Endothelial cell of umbilical vein (primary cell): ENCODE results near the gene TRIM24. TPM values are rescaled to one million over a fixed set of nuclear protein-coding genes. Genes with fewer than 3 reads are reported as not detected.

Experiments used
- BruUV-seq: library from RNA; stranded (reverse); fragments of 400-500 nt; replicated peaks from 2 replicates; lab custom pipeline; 2021; lab: Mats Ljungman, UMichigan
- CTCF ChIA-PET: fragments of 300-600, 350-600 bp; sonication (Branson Sonifier 250); formaldehyde crosslinking; loops from one replicate; lab custom pipeline; 2021; ENCODE audit warnings: antibody characterized with exemption, inconsistent platforms; lab: Charles Lee
- POLR2A ChIA-PET: fragments of 300-600, 350-600 bp; sonication (Branson Sonifier 250); formaldehyde crosslinking; loops from one replicate; lab custom pipeline; 2021; ENCODE audit warnings: antibody characterized with exemption, inconsistent platforms; lab: Charles Lee
- DNase-seq: peaks from one replicate; pipeline ENCODE4 v3.0.0-alpha.2; 2011; ENCODE audit warnings: low read depth, low spot score
- FAIRE-seq: peaks from 2 replicates; lab custom pipeline; 2011; peaks lifted over from hg19 to GRCh38; lab: Jason Lieb, UNC
- H2AFZ ChIP-seq: 2 replicates; pipeline ENCODE4 v1.6.0; 2012; ENCODE audit warnings: low read depth, low read length, control low read depth, inconsistent platforms
- H3K27ac ChIP-seq: 2 replicates; pipeline ENCODE4 v1.5.1; 2011; ENCODE audit warnings: low read depth, mild to moderate bottlenecking, control low read depth, low read length, moderate library complexity; ENCODE audit not compliant: insufficient read depth
- H3K27me3 ChIP-seq, 2 experiments: 2 replicates each; pipeline versions ENCODE4 v1.6.0 to v1.6.1; 2011; ENCODE audit warnings: low read length in 2 of 2, mixed read lengths in 1 of 2; ENCODE audit not compliant: control insufficient read depth in 2 of 2, insufficient read depth in 2 of 2
- H3K36me3 ChIP-seq, 2 experiments: 2 replicates in 1 of 2; 3 replicates in 1 of 2; pipeline ENCODE4 v1.5.1; 2011; ENCODE audit warnings: low read length in 2 of 2, mild to moderate bottlenecking in 1 of 2, moderate library complexity in 1 of 2; ENCODE audit not compliant: control insufficient read depth in 2 of 2, insufficient read depth in 2 of 2; ENCODE audit errors: extremely low read depth in 1 of 2
- H3K4me1 ChIP-seq: 3 replicates; pipeline ENCODE4 v1.5.1; 2011; ENCODE audit warnings: mild to moderate bottlenecking, low read length; ENCODE audit not compliant: control insufficient read depth, insufficient read depth; ENCODE audit errors: extremely low read depth
- H3K4me2 ChIP-seq: 2 replicates; pipeline ENCODE4 v1.6.1; 2011; ENCODE audit warnings: low read length, control low read depth, mixed read lengths; ENCODE audit not compliant: insufficient read depth
- H3K4me3 ChIP-seq, 3 experiments: fragments of 200-600 bp in 1 of 3; sonication (generic), shearing (Covaris generic) in 1 of 3; replicated peaks in 1 of 3; 2 replicates each; pipeline ENCODE4 v1.5.1; 2011 to 2016; ENCODE audit warnings: control low read depth in 3 of 3, low read length in 3 of 3, mild to moderate bottlenecking in 2 of 3, inconsistent platforms in 1 of 3, low read depth in 1 of 3, moderate library complexity in 1 of 3; ENCODE audit not compliant: insufficient read depth in 1 of 3
- H3K79me2 ChIP-seq: 2 replicates; pipeline ENCODE4 v1.6.0; 2012; ENCODE audit warnings: low read length, inconsistent platforms; ENCODE audit not compliant: control insufficient read depth, insufficient read depth
- H3K9ac ChIP-seq: replicated peaks from 2 replicates; pipeline ENCODE3; 2011; ENCODE audit warnings: low read length, control low read depth; ENCODE audit not compliant: insufficient read depth; ENCODE audit errors: extremely low read depth
- H3K9me1 ChIP-seq: replicated peaks from 3 replicates; pipeline ENCODE4 v1.6.0; 2011; ENCODE audit warnings: mild to moderate bottlenecking, low read length; ENCODE audit not compliant: control insufficient read depth, insufficient read depth; ENCODE audit errors: extremely low read depth
- H3K9me3 ChIP-seq: replicated peaks from 2 replicates; pipeline ENCODE4 v1.5.1; 2012; ENCODE audit warnings: low read length, inconsistent platforms; ENCODE audit not compliant: control insufficient read depth, insufficient read depth
- H4K20me1 ChIP-seq: replicated peaks from 2 replicates; pipeline ENCODE3; 2011; ENCODE audit warnings: mild to moderate bottlenecking, low read length; ENCODE audit not compliant: control insufficient read depth, insufficient read depth; ENCODE audit errors: extremely low read depth
- EZH2 ChIP-seq: IDR thresholded peaks from 2 replicates; pipeline ENCODE4 v1.6.1; 2012; ENCODE audit warnings: borderline replicate concordance, low read depth, mild to moderate bottlenecking, moderate library complexity, low read length, inconsistent platforms; ENCODE audit not compliant: severe bottlenecking
- FOS ChIP-seq: IDR thresholded peaks from 2 replicates; pipeline ENCODE4 v1.6.1; 2011; ENCODE audit warnings: mild to moderate bottlenecking, low read length, moderate library complexity, borderline replicate concordance; ENCODE audit not compliant: insufficient read depth
- GATA2 ChIP-seq: IDR thresholded peaks from 2 replicates; pipeline ENCODE4 v1.7.0; 2011; ENCODE audit warnings: low read depth, mild to moderate bottlenecking, moderate library complexity, mixed read lengths, low read length; ENCODE audit not compliant: insufficient read length, insufficient read depth
- JUN ChIP-seq: IDR thresholded peaks from 2 replicates; pipeline ENCODE4 v1.6.1; 2011; ENCODE audit warnings: borderline replicate concordance, low read depth; ENCODE audit not compliant: insufficient read length, insufficient read depth
- MYC ChIP-seq: IDR thresholded peaks from one replicate; pipeline ENCODE4 v1.6.1; 2011; ENCODE audit warnings: mild to moderate bottlenecking, low read depth, low read length
- POLR2A ChIP-seq: IDR thresholded peaks from 2 replicates; pipeline ENCODE4 v1.6.1; 2012; ENCODE audit warnings: low read depth, mild to moderate bottlenecking, control low read depth, low read length
- POLR2AphosphoS5 ChIP-seq: IDR thresholded peaks from 2 replicates; pipeline ENCODE4 v1.6.1; 2012; ENCODE audit warnings: low read depth, mild to moderate bottlenecking, control low read depth, low read length, moderate library complexity; ENCODE audit not compliant: insufficient read depth
- dilution Hi-C: fragments of 300-500 bp; cut with MboI; formaldehyde crosslinking; loops from one replicate; pipeline ENCODE4 v1.15.0; 2019; ENCODE audit warnings: low sequenced_read_pairs; ENCODE audit not compliant: extremely low pct_ligation_motif_present
- intact Hi-C: fragments of 100-400 bp; cut with micrococcal nuclease; formaldehyde crosslinking; loops from one replicate; pipeline ENCODE4 v1.10.0; 2022
- polyA plus RNA-seq, 4 experiments: library from polyadenylated mRNA; depleted of rRNA in 3 of 4; stranded (reverse) in 3 of 4; unstranded in 1 of 4; fragments of >200 nt; gene quantifications; 2 replicates each; pipeline versions ENCODE4 v1.2.1 to v1.2.3, GENCODE V29; 2011 to 2012; ENCODE audit warnings: missing spikeins in 1 of 4
- total RNA-seq: library from RNA; stranded (reverse); gene quantifications from 2 replicates; pipeline ENCODE4 v1.2.3, GENCODE V29; 2021
- TF ChIP-seq, protein P1 (sequence below), 2 donors: IDR thresholded peaks; 1 replicate in 1 of 2; 2 replicates in 1 of 2; pipeline ENCODE4 v1.5.1; 2011; ENCODE audit warnings: low read length in 2 of 2, mild to moderate bottlenecking in 2 of 2, moderate library complexity in 2 of 2, control low read depth in 1 of 2, inconsistent platforms in 1 of 2, low read depth in 1 of 2; ENCODE audit not compliant: insufficient read depth in 1 of 2; ENCODE audit errors: extremely low read depth in 1 of 2
- TF ChIP-seq, protein P2 (sequence below): IDR thresholded peaks from 2 replicates; pipeline ENCODE4 v1.6.1; 2011; ENCODE audit not compliant: insufficient read depth, insufficient read length

TRIM24 gene
- total and polyA plus RNA-seq, 2 donors (not counting 3 experiments of a cell fraction or from before 2014, with no cell fraction given): 9.1 to 26.1 TPM

DNA sequence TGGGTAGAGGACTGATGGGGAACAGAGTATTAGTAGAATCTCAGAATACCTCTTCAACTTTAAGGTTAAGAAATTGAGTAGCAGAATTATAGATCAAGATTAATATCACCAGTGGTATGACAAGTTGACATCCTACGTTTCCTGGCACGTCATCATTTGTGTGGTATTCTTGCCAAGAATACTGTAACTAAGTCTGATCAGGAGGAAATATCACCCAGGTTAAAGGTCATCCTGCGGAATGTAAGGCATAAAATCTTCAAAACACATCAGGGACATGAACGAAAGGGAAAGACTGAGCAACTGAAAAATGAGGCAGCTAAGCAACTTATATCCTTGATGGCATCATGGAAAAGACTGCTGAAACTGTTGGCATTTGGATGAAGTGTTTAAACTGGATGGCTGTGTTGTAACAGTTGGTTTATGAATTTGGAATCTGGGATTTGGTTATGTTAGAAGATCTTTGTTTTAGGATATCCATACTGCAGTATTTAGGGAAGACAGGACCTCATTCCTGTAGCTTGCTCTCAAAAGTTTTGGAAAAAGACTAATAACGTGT, 86.1 kb downstream of the TRIM24 start:
- no peaks in the 10 kb centered on the region for H4K20me1 ChIP-seq
- H3K36me3 ChIP-seq: peaks cover 0 to 3% of the 10 kb centered on the region in 2 experiments
- H3K27me3 ChIP-seq: no peaks in the 10 kb centered on the region
- peak overlapping the region; percentile 66 for H3K4me2 ChIP-seq
- BruUV-seq: TSS peak; percentile 24
- TF ChIP-seq FOS (peak; percentile 26), POLR2AphosphoS5 (no peak), JUN (peak; percentile 70), GATA2 (peak; percentile 84)
- no peak overlapping the region for H3K9ac ChIP-seq
- dilution Hi-C loops (no loop called here), intact Hi-C loops (loop anchor here (1.0 to 10.0 kb wide), 2 partner anchors 86 to 381 kb away; partner anchors contain the start of gene TRIM24)
- H3K4me1 ChIP-seq: peaks cover 21% of the 10 kb centered on the region
- no peak overlapping the region for H3K4me3 ChIP-seq
- H3K27ac ChIP-seq: peak overlapping the region; percentile 84
- ChIA-PET POLR2A (interaction anchor here (0.5 kb wide), 1 partner anchor 86 kb away, joined by 5 read pairs; no protein-coding TSS in a partner anchor), CTCF (no interaction called here)
- no peaks in the 10 kb centered on the region for H3K79me2 ChIP-seq
- FAIRE-seq: peak; percentile 87
- no peak overlapping the region for H2AFZ ChIP-seq
- no peaks in the 10 kb centered on the region for H3K9me3 ChIP-seq
- H3K9me1 ChIP-seq: no peaks in the 10 kb centered on the region
- DNase-seq: peak; percentile 87

- peaks cover 0 to 5% of the 10 kb centered on the region in 2 experiments for H3K36me3 ChIP-seq
- intact Hi-C loops (loop anchor here (1.0 to 10.0 kb wide), 2 partner anchors 87 to 382 kb away; partner anchors contain the start of gene TRIM24), dilution Hi-C loops (no loop called here)
- no peaks in the 10 kb centered on the region for H3K79me2 ChIP-seq
- H4K20me1 ChIP-seq: no peaks in the 10 kb centered on the region
- ChIA-PET POLR2A (no interaction called here), CTCF (no interaction called here)
- H3K4me1 ChIP-seq: peaks cover 21% of the 10 kb centered on the region
- H3K4me3 ChIP-seq: no peak overlapping the region
- peak overlapping the region; percentile 84 for H3K27ac ChIP-seq
- no peak for FAIRE-seq
- BruUV-seq: no TSS peak
- no peak for DNase-seq
- H3K27me3 ChIP-seq: no peaks in the 10 kb centered on the region
- no peaks in the 10 kb centered on the region for H3K9me1 ChIP-seq
- H3K4me2 ChIP-seq: no peak overlapping the region
- TF ChIP-seq POLR2AphosphoS5 (no peak), EZH2 (no peak), GATA2 (no peak), MYC (no peak), FOS (no peak), POLR2A (no peak)
- TF ChIP-seq, protein P1, sequence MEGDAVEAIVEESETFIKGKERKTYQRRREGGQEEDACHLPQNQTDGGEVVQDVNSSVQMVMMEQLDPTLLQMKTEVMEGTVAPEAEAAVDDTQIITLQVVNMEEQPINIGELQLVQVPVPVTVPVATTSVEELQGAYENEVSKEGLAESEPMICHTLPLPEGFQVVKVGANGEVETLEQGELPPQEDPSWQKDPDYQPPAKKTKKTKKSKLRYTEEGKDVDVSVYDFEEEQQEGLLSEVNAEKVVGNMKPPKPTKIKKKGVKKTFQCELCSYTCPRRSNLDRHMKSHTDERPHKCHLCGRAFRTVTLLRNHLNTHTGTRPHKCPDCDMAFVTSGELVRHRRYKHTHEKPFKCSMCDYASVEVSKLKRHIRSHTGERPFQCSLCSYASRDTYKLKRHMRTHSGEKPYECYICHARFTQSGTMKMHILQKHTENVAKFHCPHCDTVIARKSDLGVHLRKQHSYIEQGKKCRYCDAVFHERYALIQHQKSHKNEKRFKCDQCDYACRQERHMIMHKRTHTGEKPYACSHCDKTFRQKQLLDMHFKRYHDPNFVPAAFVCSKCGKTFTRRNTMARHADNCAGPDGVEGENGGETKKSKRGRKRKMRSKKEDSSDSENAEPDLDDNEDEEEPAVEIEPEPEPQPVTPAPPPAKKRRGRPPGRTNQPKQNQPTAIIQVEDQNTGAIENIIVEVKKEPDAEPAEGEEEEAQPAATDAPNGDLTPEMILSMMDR (IDR thresholded peaks at IDR 0.05; ENCODE audit: extremely low read depth in 1 of 2, insufficient read depth in 1 of 2, low read depth in 1 of 2, low read length in 2 of 2): no peak
- TF ChIP-seq, protein P2, sequence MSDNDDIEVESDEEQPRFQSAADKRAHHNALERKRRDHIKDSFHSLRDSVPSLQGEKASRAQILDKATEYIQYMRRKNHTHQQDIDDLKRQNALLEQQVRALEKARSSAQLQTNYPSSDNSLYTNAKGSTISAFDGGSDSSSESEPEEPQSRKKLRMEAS: no peak
- H3K9ac ChIP-seq: no peak overlapping the region
- no peak overlapping the region for H2AFZ ChIP-seq
- no peaks in the 10 kb centered on the region for H3K9me3 ChIP-seq
These were observed 86.8 kb downstream of the TRIM24 start for GRCh38 chr7:138546829-138547228.
